ENCODE results near the gene FXYD6. TPM values are rescaled to one million over a fixed set of nuclear protein-coding genes. Genes with fewer than 3 reads are reported as not detected.

The FXYD6 gene
- total RNA-seq, 1 experiment from 2014 or later = not detected

DNA sequence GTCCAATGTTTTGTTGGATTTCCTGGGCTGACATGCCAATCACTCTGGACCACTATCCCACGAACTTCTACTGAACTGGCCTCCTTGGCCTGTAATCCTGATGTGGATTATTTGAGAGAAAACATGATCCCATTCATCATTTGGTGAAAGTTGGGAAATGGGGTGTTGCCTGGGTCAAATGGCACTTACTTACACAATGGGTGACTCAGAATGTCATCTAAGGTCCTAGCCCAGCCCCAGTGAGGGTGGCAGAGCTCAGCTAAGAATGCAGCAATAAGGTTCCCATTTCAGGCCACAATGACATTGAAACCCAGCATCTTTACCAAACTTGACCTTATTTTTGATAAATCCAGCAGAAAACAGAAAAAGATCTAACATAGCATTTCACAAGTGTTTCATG lies 71.4 kb downstream of the FXYD6 start:
- no peak overlapping the region for H3K4me3 ChIP-seq (ENCODE audit: low read length)
- H4K20me1 ChIP-seq (ENCODE audit: insufficient read depth, low read depth, low read length) = no peaks in the 10 kb centered on the region
- no peak overlapping the region for H3K4me2 ChIP-seq (ENCODE audit: low read depth, low read length, poor library complexity, severe bottlenecking)
- H3K9ac ChIP-seq (ENCODE audit: low read length) = no peak overlapping the region
- no peak overlapping the region for H2AFZ ChIP-seq (ENCODE audit: low read length)
- H3K9me3 ChIP-seq (ENCODE audit: low read length) = no peaks in the 10 kb centered on the region
- H3K36me3 ChIP-seq (ENCODE audit: insufficient read depth, low read length) = no peaks in the 10 kb centered on the region
- DNase-seq = no peak
- no peaks in the 10 kb centered on the region for H3K4me1 ChIP-seq (ENCODE audit: low read length)
- no peaks in the 10 kb centered on the region for H3K79me2 ChIP-seq (ENCODE audit: low read length)
- no peaks in the 10 kb centered on the region for H3K27me3 ChIP-seq (ENCODE audit: low read length)
- no peaks in the 10 kb centered on the region for H3K9me2 ChIP-seq (replicated peaks; ENCODE audit: insufficient read depth, low read length)
- no peak overlapping the region for H3K27ac ChIP-seq (ENCODE audit: low read length)

DNA sequence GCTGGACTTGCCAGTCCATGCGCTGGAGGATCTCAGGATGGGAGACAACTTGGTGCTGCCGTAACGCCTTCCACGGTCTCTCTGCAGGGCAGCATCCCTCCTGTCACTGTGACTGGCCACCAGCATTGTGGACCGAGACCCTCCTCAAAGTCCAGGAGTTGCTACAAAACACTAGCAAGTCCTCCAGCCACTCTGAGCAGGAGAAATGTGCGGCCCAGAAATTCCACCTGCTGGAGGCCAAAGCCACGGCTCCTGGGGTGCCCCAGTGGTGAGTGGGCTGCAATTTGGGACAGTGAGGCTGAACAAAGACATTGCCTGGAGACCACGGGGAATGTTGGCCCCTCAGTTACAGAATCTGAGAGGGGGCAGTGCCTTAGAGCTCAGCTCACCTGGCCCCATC lies 72.6 kb downstream of the FXYD6 start:
- no peaks in the 10 kb centered on the region for H3K27me3 ChIP-seq (ENCODE audit: low read length)
- H3K79me2 ChIP-seq (ENCODE audit: low read length) = no peaks in the 10 kb centered on the region
- no peak for DNase-seq
- H4K20me1 ChIP-seq (ENCODE audit: insufficient read depth, low read depth, low read length) = no peaks in the 10 kb centered on the region
- H3K4me1 ChIP-seq (ENCODE audit: low read length) = no peaks in the 10 kb centered on the region
- H3K4me3 ChIP-seq (ENCODE audit: low read length) = no peak overlapping the region
- H3K27ac ChIP-seq (ENCODE audit: low read length) = no peak overlapping the region
- H3K9me3 ChIP-seq (ENCODE audit: low read length) = no peaks in the 10 kb centered on the region
- no peaks in the 10 kb centered on the region for H3K9me2 ChIP-seq (replicated peaks; ENCODE audit: insufficient read depth, low read length)
- H3K4me2 ChIP-seq (ENCODE audit: low read depth, low read length, poor library complexity, severe bottlenecking) = no peak overlapping the region
- H3K36me3 ChIP-seq (ENCODE audit: insufficient read depth, low read length) = no peaks in the 10 kb centered on the region
- no peak overlapping the region for H3K9ac ChIP-seq (ENCODE audit: low read length)
- H2AFZ ChIP-seq (ENCODE audit: low read length) = no peak overlapping the region

DNA sequence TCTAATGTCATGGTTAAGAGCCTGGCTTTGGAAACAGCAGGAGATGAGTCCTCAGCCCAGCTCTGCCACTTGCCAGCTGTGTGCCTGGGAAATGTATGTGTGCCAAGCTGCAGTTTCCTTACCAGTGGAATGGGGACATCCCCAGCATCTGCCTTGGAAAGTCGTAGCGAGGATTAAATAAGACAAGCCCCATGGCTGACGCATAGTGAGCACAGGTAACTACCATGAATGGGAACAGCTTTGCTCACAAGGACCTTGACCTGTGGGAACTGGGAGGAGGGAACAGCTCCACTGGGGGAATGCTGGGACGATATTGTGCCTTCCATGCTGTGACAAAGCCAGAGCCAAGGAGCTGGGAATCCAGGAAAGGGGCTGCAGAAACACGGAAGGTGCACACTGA lies 76.8 kb downstream of the FXYD6 start:
- Histone ChIP-seq H3K9me2 (replicated peaks; ENCODE audit: insufficient read depth, low read length) (no peaks in the 10 kb centered on the region), H3K27me3 (ENCODE audit: low read length) (no peaks in the 10 kb centered on the region), H3K9ac (ENCODE audit: low read length) (no peak overlapping the region), H3K4me1 (ENCODE audit: low read length) (no peaks in the 10 kb centered on the region), H3K79me2 (ENCODE audit: low read length) (no peaks in the 10 kb centered on the region), H4K20me1 (ENCODE audit: insufficient read depth, low read depth, low read length) (no peaks in the 10 kb centered on the region), H3K36me3 (ENCODE audit: insufficient read depth, low read length) (no peaks in the 10 kb centered on the region), H3K4me2 (ENCODE audit: low read depth, low read length, poor library complexity, severe bottlenecking) (no peak overlapping the region), H3K9me3 (ENCODE audit: low read length) (no peaks in the 10 kb centered on the region), H3K4me3 (ENCODE audit: low read length) (no peak overlapping the region), H2AFZ (ENCODE audit: low read length) (no peak overlapping the region), H3K27ac (ENCODE audit: low read length) (no peak overlapping the region)
- DNase-seq = no peak

DNA sequence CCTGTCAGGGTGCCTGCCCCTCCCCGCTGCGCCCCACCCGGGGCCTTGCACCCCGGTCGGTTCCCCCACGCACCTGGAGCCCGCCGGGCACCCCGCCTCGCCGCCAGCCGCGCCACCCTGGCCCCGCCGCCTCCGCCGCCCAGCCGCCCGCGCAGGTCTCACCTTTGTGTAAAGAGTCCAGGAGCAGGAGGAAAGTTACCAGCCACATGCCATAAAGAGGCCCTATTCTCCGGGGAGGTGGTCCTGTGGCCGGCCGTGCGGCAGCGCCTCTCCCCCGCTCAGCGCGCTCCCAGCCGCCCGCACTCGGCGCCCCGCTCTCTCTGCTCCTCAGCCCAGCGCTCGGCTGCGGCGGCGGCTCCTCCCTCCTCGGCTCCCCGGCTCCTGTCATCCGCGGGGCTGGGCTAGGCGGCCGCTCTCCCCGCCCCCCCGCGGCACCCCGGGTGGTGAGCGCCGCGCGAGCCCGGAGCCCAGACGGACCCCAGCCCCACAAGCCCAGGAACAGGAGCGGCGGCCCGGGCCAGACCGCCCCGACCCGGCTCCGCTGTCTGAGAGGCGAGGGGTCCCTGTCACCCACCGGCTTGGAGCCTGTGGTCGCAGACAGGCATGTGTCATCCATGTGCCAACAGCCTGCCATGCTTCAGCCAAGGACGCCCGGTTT lies 79.5 kb downstream of the FXYD6 start, which contains the start of gene DSCAML1:
Gene DSCAML1 (minus strand): TSS at position 345 of the 658 bp plus-strand sequence. CDS start 137 bp downstream, at position 208.
- no peaks in the 10 kb centered on the region for H3K79me2 ChIP-seq (ENCODE audit: low read length)
- H3K9ac ChIP-seq (ENCODE audit: low read length) = no peak within 1 kb of the TSS
- H3K9me3 ChIP-seq (ENCODE audit: low read length) = no peaks in the 10 kb centered on the region
- no peaks in the 10 kb centered on the region for H3K27me3 ChIP-seq (ENCODE audit: low read length)
- no peak within 1 kb of the TSS for H2AFZ ChIP-seq (ENCODE audit: low read length)
- no peaks in the 10 kb centered on the region for H4K20me1 ChIP-seq (ENCODE audit: insufficient read depth, low read depth, low read length)
- no peak for DNase-seq
- H3K4me3 ChIP-seq (ENCODE audit: low read length) = no peak within 1 kb of the TSS
- H3K27ac ChIP-seq (ENCODE audit: low read length) = no peak within 1 kb of the TSS
- H3K9me2 ChIP-seq (replicated peaks; ENCODE audit: insufficient read depth, low read length) = no peaks in the 10 kb centered on the region
- peaks cover 10% of the 10 kb centered on the region for H3K4me1 ChIP-seq (ENCODE audit: low read length)
- no peaks in the 10 kb centered on the region for H3K36me3 ChIP-seq (ENCODE audit: insufficient read depth, low read length)
- H3K4me2 ChIP-seq (ENCODE audit: low read depth, low read length, poor library complexity, severe bottlenecking) = no peak within 1 kb of the TSS

DNA sequence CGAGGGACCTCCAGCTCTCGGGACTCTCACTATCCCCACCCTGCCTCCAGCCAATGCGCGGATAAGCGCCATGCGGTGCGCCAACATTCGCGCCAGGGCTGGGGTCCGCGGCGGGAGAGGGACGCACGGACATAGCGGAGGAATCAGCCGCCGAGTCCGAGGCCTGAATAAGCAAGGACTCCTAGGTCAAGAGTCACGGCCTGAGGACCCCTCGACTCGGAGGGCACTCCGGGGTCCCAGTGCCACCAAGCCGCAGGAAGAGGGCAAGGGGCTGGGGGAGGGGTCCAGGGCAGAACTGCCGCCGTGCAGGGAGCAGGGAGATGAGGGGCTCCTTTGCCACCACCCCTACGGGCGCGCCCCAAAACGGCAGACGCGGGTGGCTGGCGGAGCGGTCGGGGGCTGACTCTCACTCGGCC lies 80.0 kb downstream of the FXYD6 start:
- H3K4me2 ChIP-seq (ENCODE audit: low read depth, low read length, poor library complexity, severe bottlenecking) = no peak overlapping the region
- no peak overlapping the region for H3K9ac ChIP-seq (ENCODE audit: low read length)
- peaks cover 10% of the 10 kb centered on the region for H3K4me1 ChIP-seq (ENCODE audit: low read length)
- H3K4me3 ChIP-seq (ENCODE audit: low read length) = no peak overlapping the region
- H3K27ac ChIP-seq (ENCODE audit: low read length) = no peak overlapping the region
- H3K9me3 ChIP-seq (ENCODE audit: low read length) = no peaks in the 10 kb centered on the region
- no peaks in the 10 kb centered on the region for H3K9me2 ChIP-seq (replicated peaks; ENCODE audit: insufficient read depth, low read length)
- H4K20me1 ChIP-seq (ENCODE audit: insufficient read depth, low read depth, low read length) = no peaks in the 10 kb centered on the region
- no peaks in the 10 kb centered on the region for H3K79me2 ChIP-seq (ENCODE audit: low read length)
- H3K27me3 ChIP-seq (ENCODE audit: low read length) = no peaks in the 10 kb centered on the region
- no peak for DNase-seq
- no peak overlapping the region for H2AFZ ChIP-seq (ENCODE audit: low read length)
- no peaks in the 10 kb centered on the region for H3K36me3 ChIP-seq (ENCODE audit: insufficient read depth, low read length)

DNA sequence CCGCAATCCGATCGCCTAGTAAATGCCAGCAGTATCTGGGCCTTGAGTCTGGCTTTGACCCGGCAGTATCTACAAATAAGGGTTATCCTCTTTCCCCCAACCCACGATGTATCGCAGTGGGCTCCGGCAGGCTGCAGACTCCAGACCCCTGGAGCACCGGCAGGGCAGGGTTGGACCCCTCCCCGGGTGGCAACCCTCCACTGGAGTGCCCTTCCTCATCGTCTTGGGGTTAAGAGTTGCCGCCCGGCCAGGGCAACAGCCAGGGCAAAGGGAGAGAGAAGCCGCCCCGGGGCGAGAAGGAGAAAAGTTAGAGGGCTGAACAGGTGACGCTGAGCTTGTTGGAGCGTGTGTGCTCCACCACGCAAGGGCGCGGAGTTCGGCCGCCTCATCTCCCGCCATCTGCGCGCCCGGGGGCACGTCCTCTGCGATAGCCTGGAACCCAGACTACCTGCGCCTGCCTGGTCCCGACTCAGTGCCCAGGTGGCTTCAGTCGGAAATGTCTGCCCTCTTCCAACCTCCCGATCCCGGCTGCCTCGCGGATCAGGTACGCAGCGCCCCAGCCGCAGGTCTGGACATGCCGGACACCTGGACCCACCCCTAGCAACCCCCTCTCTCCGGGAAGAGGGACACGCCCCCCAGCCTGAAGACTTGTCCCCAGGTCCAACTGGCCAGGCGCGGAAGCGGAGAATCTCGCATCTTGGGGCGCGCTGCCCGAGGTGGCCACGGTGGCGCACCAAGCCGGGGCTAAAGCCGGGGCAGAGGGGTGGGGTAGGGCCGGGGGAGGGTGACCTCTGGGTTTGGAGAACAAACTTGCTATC lies 80.6 kb downstream of the FXYD6 start:
- Histone ChIP-seq H3K27ac (ENCODE audit: low read length) (no peak overlapping the region), H3K36me3 (ENCODE audit: insufficient read depth, low read length) (no peaks in the 10 kb centered on the region), H3K79me2 (ENCODE audit: low read length) (no peaks in the 10 kb centered on the region), H3K4me2 (ENCODE audit: low read depth, low read length, poor library complexity, severe bottlenecking) (no peak overlapping the region), H3K4me1 (ENCODE audit: low read length) (peaks cover 10% of the 10 kb centered on the region), H3K27me3 (ENCODE audit: low read length) (no peaks in the 10 kb centered on the region), H3K9ac (ENCODE audit: low read length) (no peak overlapping the region), H2AFZ (ENCODE audit: low read length) (no peak overlapping the region), H3K9me2 (replicated peaks; ENCODE audit: insufficient read depth, low read length) (no peaks in the 10 kb centered on the region), H4K20me1 (ENCODE audit: insufficient read depth, low read depth, low read length) (no peaks in the 10 kb centered on the region), H3K4me3 (ENCODE audit: low read length) (no peak overlapping the region), H3K9me3 (ENCODE audit: low read length) (no peaks in the 10 kb centered on the region)
- no peak for DNase-seq

DNA sequence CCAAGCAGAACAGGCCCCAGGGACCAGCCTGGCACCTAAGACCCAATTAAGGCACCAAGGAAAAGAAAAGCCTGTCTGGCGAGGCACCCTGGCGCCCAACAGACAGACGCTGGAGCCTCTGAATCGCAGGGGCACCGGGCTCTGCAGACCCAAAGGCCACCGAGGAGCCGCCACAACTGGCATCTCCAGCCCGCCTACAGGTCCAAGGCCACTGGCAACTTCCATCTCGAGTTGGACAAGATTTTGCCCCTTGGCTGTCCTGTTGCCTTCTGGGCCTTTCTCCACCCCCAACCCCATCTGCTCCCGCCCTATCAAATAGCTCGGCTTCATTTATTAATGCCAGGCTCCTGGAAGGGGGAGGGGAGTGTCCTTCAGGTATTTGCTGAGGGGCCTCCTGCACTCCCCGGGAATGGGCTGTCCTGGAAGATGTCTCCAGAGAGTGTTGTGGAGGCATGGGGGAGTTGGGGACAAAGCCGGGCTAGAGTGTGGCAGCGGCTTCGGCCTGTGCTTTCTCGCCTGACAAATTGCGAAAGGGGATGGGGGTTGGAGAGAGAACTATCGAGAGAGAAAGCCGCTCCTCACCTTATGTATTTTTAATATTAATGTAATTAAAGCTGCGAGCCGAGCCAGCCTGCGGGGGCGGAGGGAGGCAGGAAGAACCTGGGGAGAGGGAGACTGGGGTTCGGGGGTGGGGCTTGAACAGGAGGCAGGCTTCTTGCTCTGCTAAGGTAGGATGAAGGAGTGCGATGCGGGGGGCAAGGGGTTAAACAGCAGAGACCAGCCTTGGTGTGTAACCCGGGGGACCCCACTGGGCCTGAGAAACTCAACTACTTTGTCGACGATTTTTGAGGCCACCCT lies 81.5 kb downstream of the FXYD6 start:
- Histone ChIP-seq H3K9me3 (ENCODE audit: low read length) (no peaks in the 10 kb centered on the region), H3K4me3 (ENCODE audit: low read length) (no peak overlapping the region), H4K20me1 (ENCODE audit: insufficient read depth, low read depth, low read length) (no peaks in the 10 kb centered on the region), H3K9ac (ENCODE audit: low read length) (no peak overlapping the region), H3K9me2 (replicated peaks; ENCODE audit: insufficient read depth, low read length) (no peaks in the 10 kb centered on the region), H3K79me2 (ENCODE audit: low read length) (no peaks in the 10 kb centered on the region), H3K27me3 (ENCODE audit: low read length) (no peaks in the 10 kb centered on the region), H3K4me2 (ENCODE audit: low read depth, low read length, poor library complexity, severe bottlenecking) (no peak overlapping the region), H2AFZ (ENCODE audit: low read length) (no peak overlapping the region), H3K4me1 (ENCODE audit: low read length) (peaks cover 10% of the 10 kb centered on the region), H3K27ac (ENCODE audit: low read length) (no peak overlapping the region), H3K36me3 (ENCODE audit: insufficient read depth, low read length) (no peaks in the 10 kb centered on the region)
- DNase-seq = no peak

DNA sequence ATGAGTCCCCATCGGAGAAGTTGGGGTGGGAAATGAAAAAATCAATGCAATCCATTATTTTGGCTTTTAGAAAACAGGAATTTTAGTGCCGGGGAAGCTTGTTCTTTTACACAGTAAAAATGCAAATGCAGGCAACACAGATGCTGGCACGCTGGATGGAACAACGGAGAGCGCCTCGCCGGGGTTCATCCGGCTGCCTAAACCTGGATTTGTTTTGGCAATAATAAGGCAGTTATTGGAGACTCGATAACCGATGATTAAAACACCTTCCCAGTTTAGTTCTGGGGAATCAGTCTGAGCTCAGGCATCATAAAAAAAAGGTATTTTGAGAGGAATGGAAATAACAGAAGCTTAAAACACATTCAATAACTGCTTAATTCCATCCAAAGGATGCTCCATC lies 82.3 kb downstream of the FXYD6 start:
- Histone ChIP-seq H3K9ac (ENCODE audit: low read length) (no peak overlapping the region), H3K27ac (ENCODE audit: low read length) (no peak overlapping the region), H2AFZ (ENCODE audit: low read length) (no peak overlapping the region), H3K27me3 (ENCODE audit: low read length) (no peaks in the 10 kb centered on the region), H3K36me3 (ENCODE audit: insufficient read depth, low read length) (no peaks in the 10 kb centered on the region), H3K4me2 (ENCODE audit: low read depth, low read length, poor library complexity, severe bottlenecking) (no peak overlapping the region), H3K79me2 (ENCODE audit: low read length) (no peaks in the 10 kb centered on the region), H3K4me1 (ENCODE audit: low read length) (peaks cover 10% of the 10 kb centered on the region), H3K9me3 (ENCODE audit: low read length) (no peaks in the 10 kb centered on the region), H3K4me3 (ENCODE audit: low read length) (no peak overlapping the region), H3K9me2 (replicated peaks; ENCODE audit: insufficient read depth, low read length) (no peaks in the 10 kb centered on the region), H4K20me1 (ENCODE audit: insufficient read depth, low read depth, low read length) (no peaks in the 10 kb centered on the region)
- DNase-seq = no peak

All from Karpas-422 (cell line).